ENCODE data around the gene ADD3.
"Not testable (repeated sequence)": the region's sequence is repeated elsewhere in the genome, so short reads cannot be mapped to it uniquely, and the experiment has no call there.

Gene ADD3

DNA sequence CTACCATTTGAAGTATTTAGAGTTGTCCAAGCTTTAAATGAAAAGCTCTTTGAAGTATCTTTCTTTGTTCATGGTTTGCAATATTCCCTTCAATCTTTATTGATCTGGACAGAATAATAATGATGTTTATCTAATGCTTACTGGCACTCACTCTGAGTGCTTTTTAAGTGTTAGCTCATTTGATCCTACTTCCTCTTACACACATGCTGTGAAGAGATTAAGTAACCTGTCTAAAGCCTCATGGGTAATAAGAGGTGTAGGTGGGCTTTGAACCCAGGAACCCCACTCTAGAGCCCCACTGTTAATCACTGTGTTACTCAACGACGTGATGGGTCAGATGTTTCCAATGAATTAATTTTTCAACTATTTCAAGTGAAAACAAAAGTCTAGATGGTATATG lies 31.1 kb upstream of the ADD3 start:
- no peak for DNase-seq

DNA sequence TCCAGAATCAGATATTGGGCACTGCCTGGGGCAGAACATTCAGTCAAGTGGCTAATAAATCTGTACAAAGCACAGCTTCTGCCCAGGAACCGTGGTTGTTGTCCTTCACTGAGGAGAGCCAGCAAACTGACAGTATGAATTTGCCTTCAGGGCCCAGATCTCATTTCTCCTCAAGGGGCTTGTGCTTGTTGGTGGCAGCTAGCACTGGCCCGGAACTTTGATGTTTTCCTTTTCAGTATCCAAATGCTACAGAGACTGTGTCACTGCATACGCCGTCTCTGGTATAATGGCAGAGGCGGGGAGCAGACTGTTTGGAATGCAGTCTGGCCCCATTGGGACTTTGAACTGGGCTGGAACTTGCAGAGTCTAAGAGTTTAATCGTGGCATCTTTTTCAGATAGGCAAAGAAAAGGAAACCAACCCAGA lies 30.4 kb upstream of the ADD3 start:
- DNase-seq, result no peak

- peak; percentile 20 for DNase-seq
Measured at GRCh38 chr10:109978481-109978880, 29.3 kb upstream of the ADD3 start.

DNA sequence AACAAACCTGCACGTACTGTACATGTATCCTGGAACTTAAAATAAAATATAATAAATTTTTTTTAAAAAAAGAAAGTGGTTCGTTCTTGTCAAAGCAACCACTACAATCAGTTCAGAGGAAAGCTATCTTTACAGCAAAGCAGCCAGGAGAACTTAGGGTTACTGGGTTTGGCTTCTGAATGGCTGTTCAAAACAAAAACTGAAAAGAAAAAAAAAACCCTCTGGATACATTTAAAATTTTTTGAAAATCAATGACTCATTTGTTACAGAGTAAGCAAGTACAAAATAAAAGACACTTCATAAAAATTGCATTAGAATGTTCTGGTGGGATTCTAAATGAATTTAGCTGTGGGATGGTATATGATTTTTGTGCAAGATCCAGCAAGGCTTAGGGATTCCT lies 28.6 kb upstream of the ADD3 start:
- no peak for DNase-seq

GRCh38 chr10:109981650-109982049 lies 26.1 kb upstream of the ADD3 start:
- no peak for DNase-seq

DNA sequence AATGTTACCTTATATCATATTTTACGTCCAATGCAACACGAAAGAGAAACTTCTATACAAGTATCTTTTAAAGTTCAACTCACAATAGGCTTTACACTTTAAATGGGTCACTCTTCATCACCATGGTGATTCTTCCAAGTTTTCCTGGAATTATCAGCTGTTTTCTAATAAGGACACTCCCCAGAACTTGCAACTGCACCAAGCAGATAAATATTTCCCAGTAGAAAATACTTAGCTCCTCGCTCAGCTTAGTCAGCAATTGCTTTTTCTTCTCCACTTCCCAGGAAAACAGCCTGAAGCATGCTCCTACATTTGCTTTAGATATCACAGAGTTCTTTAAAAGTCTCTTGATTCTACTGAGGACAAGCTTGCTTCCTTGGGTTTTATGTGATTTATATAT lies 25.7 kb upstream of the ADD3 start:
- no peak for DNase-seq

DNA sequence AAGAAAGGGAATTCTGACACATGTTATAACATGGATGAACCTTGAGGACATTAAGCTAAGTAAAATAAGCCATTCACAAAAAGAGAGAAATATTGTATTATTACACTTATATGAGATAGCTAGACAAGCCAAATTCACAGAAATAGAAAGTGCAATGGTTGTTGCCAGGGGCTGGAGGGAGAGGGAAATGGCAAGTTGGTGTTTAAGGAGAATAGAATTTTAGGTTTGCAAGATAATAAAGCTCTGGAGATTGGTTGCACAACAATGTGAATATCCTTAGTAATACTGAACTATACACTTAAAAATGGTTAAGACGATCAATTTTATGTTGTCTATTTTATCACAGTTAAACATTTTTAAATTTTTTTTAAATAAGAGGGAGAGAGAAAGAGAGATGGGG lies 25.0 kb upstream of the ADD3 start:
- no peak for DNase-seq

GRCh38 chr10:109984013-109984412 lies 23.8 kb upstream of the ADD3 start:
- DNase-seq, result no peak

DNA sequence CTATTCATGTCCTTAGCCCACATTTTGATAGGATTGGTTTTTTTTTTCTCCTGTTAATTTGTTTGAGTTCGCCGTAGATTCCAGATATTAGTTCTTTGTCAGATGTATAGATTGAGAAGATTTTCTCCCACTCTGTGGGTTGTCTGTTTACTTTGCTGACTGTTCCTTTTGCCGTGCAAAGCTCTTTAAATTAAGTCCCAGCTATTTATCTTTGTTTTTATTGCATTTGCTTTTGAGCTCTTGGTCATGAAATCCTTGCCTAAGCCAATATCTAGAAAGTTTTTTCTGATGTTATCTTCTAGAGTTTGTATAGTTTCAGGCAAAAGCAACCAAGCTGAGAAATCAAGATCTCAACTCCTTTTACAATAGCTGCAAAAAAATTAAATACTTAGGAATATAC lies 22.0 kb upstream of the ADD3 start:
- DNase-seq, result not testable (repeated sequence)

DNA sequence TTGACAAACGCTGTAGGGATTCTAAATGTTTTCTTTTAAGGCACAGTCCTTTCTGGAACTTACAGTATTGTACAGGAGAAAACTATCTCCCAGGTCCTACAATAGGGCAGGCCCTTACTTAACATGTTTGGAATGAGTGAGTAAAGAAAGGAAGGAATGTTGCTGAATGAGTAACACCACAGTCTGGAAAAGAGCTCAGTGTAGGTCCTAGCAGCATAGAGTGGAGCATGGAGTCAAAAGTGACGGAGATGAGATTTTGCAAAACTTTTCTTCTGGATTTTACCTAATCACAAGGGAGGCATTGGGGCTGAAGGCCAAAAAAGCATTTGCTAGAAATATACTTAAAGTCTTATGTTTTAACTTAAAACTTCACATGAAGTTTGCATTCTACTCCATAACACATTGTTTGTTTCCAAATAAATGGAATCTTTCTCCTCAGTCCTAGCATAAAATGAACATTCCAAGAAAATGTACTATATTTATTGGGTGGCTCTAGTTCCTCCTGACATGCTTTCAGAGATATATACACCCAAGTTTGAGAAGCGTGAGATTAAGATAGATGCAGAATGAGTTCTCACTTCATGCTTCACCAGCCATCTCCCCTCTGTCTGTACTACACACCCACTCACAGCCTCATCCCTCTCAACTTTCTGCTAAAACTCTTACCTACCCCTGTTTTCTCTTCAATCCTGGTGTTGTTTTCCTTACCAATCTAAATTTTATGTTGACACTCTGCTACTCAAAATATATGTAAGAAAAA lies 20.2 kb upstream of the ADD3 start:
- no peak for DNase-seq

GRCh38 chr10:109988212-109988596 lies 19.6 kb upstream of the ADD3 start:
- no peak for DNase-seq

GRCh38 chr10:109991266-109991855 lies 16.4 kb upstream of the ADD3 start:
- no peak for DNase-seq

- no peak for DNase-seq
Measured at GRCh38 chr10:109992485-109992884, 15.3 kb upstream of the ADD3 start.

- DNase-seq, result no peak
Measured at GRCh38 chr10:109993551-109994330, 14.0 kb upstream of the ADD3 start.

GRCh38 chr10:109994711-109995577 lies 12.8 kb upstream of the ADD3 start:
- no peak for DNase-seq

DNA sequence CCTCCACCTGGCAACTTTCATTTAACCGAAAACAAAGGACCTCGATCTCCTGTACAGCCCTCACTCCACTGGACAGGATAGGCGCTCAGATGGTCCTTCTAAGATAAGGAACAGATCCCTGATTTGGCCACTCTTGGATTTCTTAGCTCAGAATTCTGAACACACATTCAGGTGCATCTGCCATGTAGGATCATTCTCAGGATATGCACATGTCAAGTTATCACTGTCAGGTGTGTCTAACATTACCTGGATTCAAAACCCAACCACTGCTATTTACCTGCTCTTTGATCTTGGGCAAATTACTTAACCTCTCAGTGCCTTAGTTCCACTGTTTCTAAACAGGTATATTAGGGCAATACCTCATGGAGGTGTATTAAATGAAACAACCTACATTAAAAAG lies 12.2 kb upstream of the ADD3 start:
- no peak for DNase-seq

DNA sequence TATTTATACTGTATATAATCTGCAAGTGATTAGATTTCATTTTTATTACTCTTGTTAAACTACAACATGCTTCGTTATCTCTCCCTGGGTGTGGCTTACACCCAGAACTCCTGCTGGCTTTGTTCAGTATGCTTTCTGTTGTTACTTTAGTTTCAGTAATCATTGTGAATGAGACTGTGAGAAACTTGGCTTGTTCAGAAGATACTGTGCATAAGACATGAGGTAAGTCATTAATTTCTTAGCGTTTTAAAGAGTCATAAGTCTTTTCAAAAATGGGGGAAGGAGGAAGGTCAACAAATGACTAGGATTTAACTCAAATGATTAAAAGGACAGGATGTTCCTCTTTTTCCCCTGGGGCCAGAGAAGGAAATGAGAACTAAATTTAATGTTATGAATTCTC lies 11.6 kb upstream of the ADD3 start:
- no peak for DNase-seq

DNA sequence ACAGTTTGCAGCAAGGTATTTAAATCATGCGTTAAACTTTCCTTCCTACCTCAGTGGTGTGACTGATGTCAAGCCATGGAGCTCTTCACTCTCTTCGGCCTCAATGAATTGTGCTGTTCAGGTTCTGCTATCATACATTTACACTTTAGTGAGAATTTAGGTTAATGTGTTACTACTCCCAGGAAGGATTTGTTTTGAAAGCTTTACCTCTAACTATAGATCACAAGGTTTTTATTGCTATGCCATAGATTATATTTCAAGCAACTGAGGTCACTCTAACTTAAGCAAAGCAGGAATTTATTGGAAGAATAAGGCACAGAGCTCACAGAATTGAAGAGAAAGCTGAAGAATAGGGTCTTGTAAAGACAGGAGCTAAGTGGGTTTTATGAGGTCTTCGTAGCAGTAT lies 11.0 kb upstream of the ADD3 start:
- no peak for DNase-seq

GRCh38 chr10:109997233-109997632 lies 10.6 kb upstream of the ADD3 start:
- DNase-seq, result no peak

DNA sequence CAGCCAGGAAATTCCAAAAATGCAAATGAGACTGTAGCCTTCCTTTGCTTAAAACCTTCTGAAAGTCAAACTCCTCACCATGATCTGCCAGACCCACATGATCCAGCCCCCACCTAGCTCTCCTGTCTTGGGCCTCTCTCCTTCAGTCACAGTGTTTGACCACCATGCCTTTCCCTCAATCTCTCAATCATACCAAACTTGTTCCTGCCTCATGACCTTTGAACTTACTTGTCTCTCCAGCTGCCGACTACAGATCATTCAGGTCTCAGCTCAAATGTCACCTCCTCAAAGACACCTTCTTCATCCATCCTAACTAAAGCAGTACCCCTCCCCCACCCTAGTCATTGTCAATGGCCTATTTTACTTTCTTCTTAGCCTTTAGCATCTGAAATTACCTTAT lies 9.3 kb upstream of the ADD3 start:
- no peak for DNase-seq

DNA sequence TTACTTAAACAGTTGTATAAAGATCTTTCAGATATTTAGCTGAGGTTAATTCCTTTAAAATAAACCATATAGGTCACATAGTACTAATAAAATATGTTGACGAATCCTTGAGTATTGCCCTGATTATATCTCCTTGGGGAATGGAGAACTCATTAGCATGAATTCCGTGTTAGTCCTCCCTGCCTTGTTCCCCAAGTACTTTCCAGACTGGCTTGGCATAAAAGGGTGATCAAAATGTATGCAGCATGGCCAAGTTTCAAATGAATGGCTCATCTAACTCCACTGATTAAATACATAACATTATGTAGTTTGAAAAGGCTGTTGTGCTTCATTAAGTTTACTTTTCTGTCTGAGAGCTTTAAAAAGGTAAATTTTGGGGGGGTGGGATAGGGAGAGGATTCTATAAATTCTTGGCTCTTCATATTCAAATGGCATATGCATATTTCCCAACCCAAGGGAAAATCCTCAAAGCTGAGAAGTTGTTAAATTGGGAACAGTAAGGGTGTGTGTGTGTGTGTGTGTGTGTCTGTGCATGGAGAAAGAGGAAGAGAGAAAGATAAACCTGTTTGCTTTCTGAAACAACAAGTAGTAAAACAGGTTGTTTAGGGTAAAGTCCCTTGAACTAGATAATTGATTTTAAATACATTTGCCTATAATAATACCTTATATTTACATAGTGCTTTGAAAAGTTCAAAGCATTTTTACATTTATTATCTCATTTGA lies 4.8 kb upstream of the ADD3 start:
- no peak for DNase-seq

- DNase-seq, result no peak
Measured at GRCh38 chr10:110003524-110003885, 4.3 kb upstream of the ADD3 start.

DNA sequence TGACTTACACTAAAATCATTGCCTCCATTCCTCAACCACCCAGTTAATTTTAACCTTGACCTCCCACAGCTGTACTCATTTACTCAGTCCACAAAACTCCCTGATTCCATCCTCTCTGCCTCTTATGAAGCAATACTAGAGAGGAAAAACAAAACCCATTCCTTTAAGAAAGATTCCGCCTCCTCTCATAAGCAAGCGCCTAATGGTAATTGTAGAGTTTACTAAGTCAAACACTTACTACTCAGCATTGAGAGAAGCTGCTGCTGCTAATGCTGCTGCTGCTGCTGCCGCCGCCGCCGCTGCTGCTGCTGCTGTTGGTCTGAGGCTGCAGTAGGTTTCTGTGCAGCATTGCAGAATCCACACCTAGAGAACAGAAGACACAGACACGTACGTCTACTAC lies 2.1 kb upstream of the ADD3 start:
- no peak for DNase-seq
